Tibial artery (tissue), 4 donors: Measurements from ENCODE around the gene ZNF609.

Experiments used
- DNase-seq, 2 donors: peaks; one replicate each; pipeline ENCODE4 v3.0.0-alpha.2; 2019
- H3K27ac ChIP-seq, 2 donors: fragments of 200-600 bp; sonication (generic) in 1 of 2; 1 replicate in 1 of 2; 2 replicates in 1 of 2; pipeline ENCODE4 v1.5.1; 2018 to 2019; ENCODE audit warnings: mild to moderate bottlenecking in 1 of 2
- H3K27me3 ChIP-seq, 2 donors: fragments of 200-600 bp; sonication (generic) in 1 of 2; one replicate each; pipeline versions ENCODE4 v1.5.1 to v1.6.0; 2016 to 2019
- H3K36me3 ChIP-seq, 3 donors: fragments of 200-600 bp; sonication (generic) in 2 of 3; one replicate each; pipeline ENCODE4 v1.5.1; 2016 to 2019; ENCODE audit warnings: mild to moderate bottlenecking in 2 of 3
- H3K4me1 ChIP-seq, 4 donors: fragments of 200-600 bp; sonication (generic) in 2 of 4; 1 replicate in 3 of 4; 2 replicates in 1 of 4; pipeline ENCODE4 v1.5.1; 2016 to 2019
- H3K4me3 ChIP-seq, 2 donors: fragments of 200-600 bp; sonication (generic) in 1 of 2; 1 replicate in 1 of 2; 2 replicates in 1 of 2; pipeline ENCODE4 v1.5.1; 2018 to 2019; ENCODE audit warnings: mild to moderate bottlenecking in 2 of 2
- H3K9me3 ChIP-seq, 3 donors: fragments of 200-600 bp; sonication (generic) in 1 of 3; one replicate each; pipeline ENCODE4 v1.5.1; 2016 to 2019
- intact Hi-C: fragments of 100-400 bp; cut with DNase I; formaldehyde crosslinking; loops from one replicate; pipeline ENCODE4 v1.15.0; 2023; ENCODE audit warnings: low total_unique reads
- TF ChIP-seq, protein P1 (sequence below), 2 experiments: fragments of 200-600 bp in 1 of 2; fragments of 450-650 bp in 1 of 2; IDR thresholded peaks; one replicate each; pipeline ENCODE4 v1.5.1; 2017 to 2019; ENCODE audit warnings: antibody characterized with exemption in 2 of 2, mild to moderate bottlenecking in 1 of 2, moderate library complexity in 1 of 2

ZNF609 gene

DNA sequence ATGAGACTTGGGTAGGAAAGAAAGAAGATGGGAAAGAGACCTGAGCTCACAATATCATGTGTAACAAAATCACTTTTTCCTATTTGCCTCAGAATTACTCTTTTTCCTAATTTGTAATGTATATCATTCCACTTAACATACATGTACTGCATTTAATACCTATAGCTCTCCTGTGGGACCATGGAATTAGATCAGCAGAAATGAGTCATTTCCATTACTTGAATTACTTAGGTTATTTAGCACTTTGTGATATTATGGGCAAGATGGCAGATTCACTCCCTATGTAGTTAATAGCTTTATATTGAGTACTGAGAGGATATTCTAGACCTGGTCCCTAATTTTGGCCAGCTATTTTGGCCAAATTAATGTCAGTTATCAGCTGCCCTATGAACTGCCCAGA lies 70.5 kb downstream of the ZNF609 start:
- Histone ChIP-seq H3K4me3 (no peak overlapping the region), H3K36me3 (no peaks in the 10 kb centered on the region), H3K27ac (no peak overlapping the region), H3K27me3 (no peaks in the 10 kb centered on the region), H3K4me1 (peaks cover 0 to 3% (median 2%) of the 10 kb centered on the region in 4 donors), H3K9me3 (no peaks in the 10 kb centered on the region)
- TF ChIP-seq, protein P1, sequence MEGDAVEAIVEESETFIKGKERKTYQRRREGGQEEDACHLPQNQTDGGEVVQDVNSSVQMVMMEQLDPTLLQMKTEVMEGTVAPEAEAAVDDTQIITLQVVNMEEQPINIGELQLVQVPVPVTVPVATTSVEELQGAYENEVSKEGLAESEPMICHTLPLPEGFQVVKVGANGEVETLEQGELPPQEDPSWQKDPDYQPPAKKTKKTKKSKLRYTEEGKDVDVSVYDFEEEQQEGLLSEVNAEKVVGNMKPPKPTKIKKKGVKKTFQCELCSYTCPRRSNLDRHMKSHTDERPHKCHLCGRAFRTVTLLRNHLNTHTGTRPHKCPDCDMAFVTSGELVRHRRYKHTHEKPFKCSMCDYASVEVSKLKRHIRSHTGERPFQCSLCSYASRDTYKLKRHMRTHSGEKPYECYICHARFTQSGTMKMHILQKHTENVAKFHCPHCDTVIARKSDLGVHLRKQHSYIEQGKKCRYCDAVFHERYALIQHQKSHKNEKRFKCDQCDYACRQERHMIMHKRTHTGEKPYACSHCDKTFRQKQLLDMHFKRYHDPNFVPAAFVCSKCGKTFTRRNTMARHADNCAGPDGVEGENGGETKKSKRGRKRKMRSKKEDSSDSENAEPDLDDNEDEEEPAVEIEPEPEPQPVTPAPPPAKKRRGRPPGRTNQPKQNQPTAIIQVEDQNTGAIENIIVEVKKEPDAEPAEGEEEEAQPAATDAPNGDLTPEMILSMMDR (IDR thresholded peaks at IDR 0.05) = no peak
- no peak for DNase-seq
- intact Hi-C loops = no loop called here

DNA sequence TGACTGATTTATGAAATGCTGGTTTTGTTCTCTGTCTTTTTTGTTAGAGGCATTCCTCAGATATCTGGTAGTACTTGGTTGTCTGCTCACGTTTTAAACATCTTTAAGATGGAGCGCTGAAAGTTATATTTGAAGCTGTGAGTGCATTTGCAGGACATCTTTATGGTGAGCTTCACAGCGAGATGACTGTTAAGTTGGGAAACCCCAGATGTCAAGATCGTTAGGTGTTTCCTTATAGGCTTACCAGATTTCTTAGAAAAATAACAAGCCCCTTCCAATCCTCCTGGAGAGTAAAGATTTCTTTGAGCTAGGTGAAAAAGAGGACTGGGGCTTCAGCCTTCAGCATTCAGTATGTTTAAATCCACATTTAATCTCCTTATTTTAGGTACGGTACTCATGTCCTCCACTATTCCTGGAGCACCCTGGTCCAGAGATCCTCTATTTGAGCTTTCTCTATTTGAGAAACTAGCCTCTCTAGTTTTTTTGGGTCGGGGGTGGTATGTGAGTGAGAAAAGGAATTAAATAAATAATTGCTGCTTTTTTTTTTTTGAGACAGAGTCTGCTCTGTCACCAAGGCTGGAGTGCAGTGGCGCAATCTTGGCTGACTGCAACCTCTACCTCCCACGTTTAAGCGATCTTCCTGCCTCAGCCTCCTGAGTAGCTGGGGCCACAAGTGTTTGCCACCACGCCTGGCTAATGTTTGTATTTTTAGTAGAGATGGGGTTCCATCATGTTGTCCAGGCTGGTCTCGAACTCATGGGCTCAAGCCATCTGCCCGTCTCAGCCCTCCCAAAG lies 72.3 kb downstream of the ZNF609 start:
- no peaks in the 10 kb centered on the region for H3K36me3 ChIP-seq
- no peaks in the 10 kb centered on the region for H3K9me3 ChIP-seq
- no peak overlapping the region for H3K4me3 ChIP-seq
- no peak overlapping the region for H3K27ac ChIP-seq
- DNase-seq = no peak
- intact Hi-C loops = no loop called here
- H3K4me1 ChIP-seq = peaks cover 0 to 8% (median 3%) of the 10 kb centered on the region in 4 donors
- TF ChIP-seq, protein P1 (IDR thresholded peaks at IDR 0.05) = no peak
- no peaks in the 10 kb centered on the region for H3K27me3 ChIP-seq

DNA sequence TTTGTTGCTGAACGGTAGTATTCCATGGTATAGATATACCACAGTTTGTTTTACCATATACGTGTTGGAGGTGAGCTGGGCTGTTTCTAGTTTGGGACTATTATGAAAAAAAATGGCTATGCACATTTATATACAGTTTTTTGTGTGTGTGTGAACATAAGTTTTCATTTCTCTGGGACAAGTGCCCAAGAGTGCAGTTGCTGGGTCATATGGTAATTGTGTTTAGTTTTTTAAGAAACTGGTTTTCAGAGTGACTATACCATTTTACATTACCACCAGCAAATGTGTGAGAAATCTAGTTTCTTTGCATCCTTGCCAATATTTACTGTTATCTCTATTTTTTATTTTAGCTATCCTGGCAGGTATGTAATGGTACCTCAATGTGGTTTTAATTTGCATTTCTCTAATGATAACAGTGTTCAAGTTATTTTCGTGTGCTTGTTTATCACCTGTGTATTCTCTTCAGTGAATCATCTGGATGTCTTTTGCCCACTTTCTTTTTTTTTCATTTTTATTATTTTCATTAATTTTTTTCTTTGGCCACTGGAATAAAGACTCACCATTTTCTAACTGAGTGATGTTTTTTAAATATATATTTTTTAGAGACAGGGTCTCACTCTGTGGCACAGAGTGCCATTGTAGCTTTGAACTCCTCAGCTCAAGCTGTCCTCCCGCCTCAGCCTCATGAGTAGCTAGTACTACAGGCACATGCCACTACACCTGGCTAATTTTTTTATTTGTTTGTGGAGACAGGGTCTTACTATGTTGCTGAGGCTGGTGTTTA lies 75.3 kb downstream of the ZNF609 start:
- Histone ChIP-seq H3K9me3 (no peaks in the 10 kb centered on the region), H3K27me3 (no peaks in the 10 kb centered on the region), H3K4me1 (peaks cover 0 to 8% (median 3%) of the 10 kb centered on the region in 4 donors), H3K4me3 (no peak overlapping the region), H3K36me3 (no peaks in the 10 kb centered on the region), H3K27ac (no peak overlapping the region)
- intact Hi-C loops = no loop called here
- no peak for DNase-seq
- TF ChIP-seq, protein P1 (IDR thresholded peaks at IDR 0.05) = no peak

DNA sequence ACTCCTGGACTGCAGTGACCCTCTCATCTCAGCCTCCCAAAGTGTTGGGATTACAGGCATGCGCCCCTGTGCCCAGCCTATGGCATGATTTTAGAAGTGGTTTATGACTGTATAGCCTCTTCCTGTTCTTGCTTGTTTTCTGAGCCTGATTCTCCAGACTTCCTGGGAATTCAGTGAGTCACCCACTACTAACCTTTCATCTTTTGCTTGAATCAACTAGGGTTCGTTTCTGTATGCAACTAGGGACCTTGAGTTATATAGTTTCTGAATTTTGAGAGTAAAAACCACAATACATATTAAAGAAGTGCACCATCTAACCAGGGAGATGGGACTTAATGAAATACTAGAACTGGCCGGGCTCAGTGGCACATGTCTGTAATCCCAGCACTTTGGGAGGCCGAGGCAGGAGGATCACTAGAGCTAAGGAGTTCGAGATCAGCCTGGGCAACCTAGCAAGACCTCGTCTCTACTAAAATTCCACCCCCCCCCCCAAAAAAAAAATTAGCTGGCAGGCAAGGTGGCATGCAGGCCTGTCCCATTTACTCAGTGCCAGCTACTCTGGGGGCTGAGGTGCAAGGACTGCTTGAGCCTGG lies 76.0 kb downstream of the ZNF609 start:
- Histone ChIP-seq H3K36me3 (no peaks in the 10 kb centered on the region), H3K9me3 (no peaks in the 10 kb centered on the region), H3K27ac (no peak overlapping the region), H3K4me1 (peaks cover 0 to 8% (median 3%) of the 10 kb centered on the region in 4 donors), H3K4me3 (no peak overlapping the region), H3K27me3 (no peaks in the 10 kb centered on the region)
- TF ChIP-seq, protein P1 (IDR thresholded peaks at IDR 0.05) = no peak
- intact Hi-C loops = no loop called here
- DNase-seq = no peak

DNA sequence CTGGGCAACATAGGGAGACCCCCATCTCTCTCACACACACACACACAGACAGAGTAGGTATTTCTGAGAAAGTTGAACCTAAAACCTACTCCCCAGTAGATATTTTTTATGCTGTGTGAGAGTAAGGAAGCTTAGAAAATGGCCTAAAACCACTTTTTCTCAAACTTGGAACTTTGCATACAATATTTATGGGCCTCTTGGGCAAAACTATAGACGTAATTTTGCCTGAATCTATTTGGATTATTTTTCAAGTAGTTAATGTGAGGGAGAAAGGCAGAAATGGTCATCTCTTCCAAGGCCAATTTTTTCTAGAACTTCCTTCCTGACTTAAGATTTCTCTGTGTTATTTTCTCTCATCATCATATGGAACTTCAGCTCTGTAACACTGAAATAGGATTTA lies 81.7 kb downstream of the ZNF609 start:
- Histone ChIP-seq H3K27ac (no peak overlapping the region), H3K4me3 (no peak overlapping the region), H3K36me3 (no peaks in the 10 kb centered on the region), H3K9me3 (no peaks in the 10 kb centered on the region), H3K4me1 (no peaks in the 10 kb centered on the region), H3K27me3 (no peaks in the 10 kb centered on the region)
- no peak for DNase-seq
- TF ChIP-seq, protein P1 (IDR thresholded peaks at IDR 0.05) = no peak
- intact Hi-C loops = no loop called here
